B cell (primary cell): Measurements from ENCODE around the gene PYROXD2. TPM values are rescaled to one million over a fixed set of nuclear protein-coding genes. Genes with fewer than 3 reads are reported as not detected.

Source experiments
- ATAC-seq: fragments of 200-7000 bp; cut with Tn5 transposase; one replicate; pipeline ENCODE4 v1.10.0; 2021; ENCODE audit warnings: low read depth, mild to moderate bottlenecking, moderate number of reproducible peaks, moderate library complexity
- CTCF ChIA-PET: fragments of 350-600 bp; sonication (Branson Sonifier 250); formaldehyde crosslinking; loops from one replicate; lab custom pipeline; 2021; ENCODE audit warnings: antibody characterized with exemption, inconsistent platforms; lab: Charles Lee
- POLR2A ChIA-PET: fragments of 350-600 bp; sonication (Branson Sonifier 250); formaldehyde crosslinking; loops from one replicate; lab custom pipeline; 2021; ENCODE audit warnings: antibody characterized with exemption; lab: Charles Lee
- DNase-seq: peaks from one replicate; pipeline ENCODE4 v3.0.0; 2013
- H2AFZ ChIP-seq: 2 replicates; pipeline ENCODE4 v1.6.1; 2012; ENCODE audit warnings: mild to moderate bottlenecking, low read depth, low read length; ENCODE audit not compliant: insufficient read depth, poor library complexity, severe bottlenecking
- H3K27ac ChIP-seq, 2 donors: 1 replicate in 1 of 2; 2 replicates in 1 of 2; pipeline ENCODE4 v1.5.1; 2012 to 2013; ENCODE audit warnings: low read length in 2 of 2, mild to moderate bottlenecking in 2 of 2, moderate library complexity in 1 of 2
- H3K27me3 ChIP-seq, 4 experiments: fragments of 200-600 bp in 1 of 4; sonication (generic) in 1 of 4; replicated peaks in 1 of 4; 1 replicate in 2 of 4; 2 replicates in 2 of 4; pipeline versions ENCODE4 v1.6.1 to v1.7.0; 2013 to 2016; ENCODE audit warnings: low read length in 3 of 4, mild to moderate bottlenecking in 2 of 4, mixed read lengths in 1 of 4, moderate library complexity in 1 of 4; ENCODE audit not compliant: insufficient read depth in 4 of 4, control insufficient read depth in 3 of 4; ENCODE audit errors: control extremely low read depth in 1 of 4
- H3K36me3 ChIP-seq, 2 experiments: replicated peaks in 1 of 2; 1 replicate in 1 of 2; 2 replicates in 1 of 2; pipeline versions ENCODE4 v1.6.1 to v1.7.1; 2013; ENCODE audit warnings: low read length in 1 of 2; ENCODE audit not compliant: insufficient read depth in 2 of 2, control insufficient read depth in 1 of 2; ENCODE audit errors: control extremely low read depth in 1 of 2, extremely low read depth in 1 of 2
- H3K4me1 ChIP-seq, 2 donors: fragments of 200-600 bp in 1 of 2; sonication (generic) in 1 of 2; 1 replicate in 1 of 2; 2 replicates in 1 of 2; pipeline versions ENCODE4 v1.5.1 to v1.6.1; 2013 to 2017; ENCODE audit warnings: low read length in 2 of 2; ENCODE audit not compliant: control insufficient read depth in 2 of 2, insufficient read depth in 2 of 2
- H3K4me2 ChIP-seq: replicated peaks from 2 replicates; pipeline ENCODE3; 2012; ENCODE audit warnings: mild to moderate bottlenecking, low read depth, low read length; ENCODE audit not compliant: poor library complexity, severe bottlenecking
- H3K4me3 ChIP-seq, 5 experiments: fragments of 200-600 bp in 1 of 5; sonication (generic) in 1 of 5; 1 replicate in 3 of 5; 2 replicates in 2 of 5; pipeline versions ENCODE4 v1.5.1 to v1.7.0; 2011 to 2016; ENCODE audit warnings: low read length in 4 of 5, mild to moderate bottlenecking in 4 of 5, low read depth in 2 of 5, control low read depth in 1 of 5, moderate library complexity in 1 of 5; ENCODE audit not compliant: insufficient read depth in 1 of 5; ENCODE audit errors: control extremely low read depth in 1 of 5, extremely low read depth in 1 of 5
- H3K79me2 ChIP-seq: fragments of 200-600 bp; sonication (generic); one replicate; pipeline ENCODE4 v1.6.0; 2016; ENCODE audit warnings: low read length; ENCODE audit not compliant: control insufficient read depth, insufficient read depth
- H3K9ac ChIP-seq: fragments of 200-600 bp; sonication (generic); 2 replicates; pipeline ENCODE4 v1.6.1; 2017; ENCODE audit warnings: mild to moderate bottlenecking, low read length, moderate library complexity
- H3K9me3 ChIP-seq, 3 donors: one replicate each; pipeline versions ENCODE4 v1.6.1 to v1.7.1; 2013; ENCODE audit warnings: low read length in 2 of 3; ENCODE audit not compliant: control insufficient read depth in 2 of 3, insufficient read depth in 1 of 3; ENCODE audit errors: control extremely low read depth in 1 of 3
- H4K20me1 ChIP-seq: 2 replicates; pipeline ENCODE4 v1.6.0; 2012; ENCODE audit warnings: mild to moderate bottlenecking, low read length; ENCODE audit not compliant: insufficient read depth, control insufficient read depth, poor library complexity, severe bottlenecking
- H3K27ac Mint-ChIP-seq: one replicate; pipeline ENCODE4 v1.8.0; 2021; ENCODE audit warnings: mixed read lengths
- H3K27me3 Mint-ChIP-seq: one replicate; pipeline ENCODE4 v1.8.0; 2021; ENCODE audit warnings: mixed read lengths
- H3K4me1 Mint-ChIP-seq: one replicate; pipeline ENCODE4 v1.8.0; 2021; ENCODE audit warnings: mixed read lengths
- H3K4me3 Mint-ChIP-seq: one replicate; pipeline ENCODE4 v1.8.0; 2021; ENCODE audit warnings: mixed read lengths
- H3K9me3 Mint-ChIP-seq: one replicate; pipeline ENCODE4 v1.8.0; 2022; ENCODE audit warnings: mixed read lengths; ENCODE audit not compliant: insufficient read depth
- EZH2 ChIP-seq: IDR thresholded peaks from 2 replicates; pipeline ENCODE4 v1.6.1; 2012; ENCODE audit warnings: borderline replicate concordance, low read depth, mild to moderate bottlenecking, moderate library complexity, low read length; ENCODE audit not compliant: insufficient read depth, poor library complexity, severe bottlenecking
- WGBS: methylation state at CpG from one replicate; pipeline ENCODE4 v1.1.5; 2013; ENCODE audit warnings: missing lambda C conversion rate; ENCODE audit not compliant: insufficient coverage; 5-methylcytosine and 5-hydroxymethylcytosine counted together
- intact Hi-C: fragments of 100-400 bp; cut with micrococcal nuclease; formaldehyde crosslinking; loops from one replicate; pipeline ENCODE4 v1.10.0; 2022
- polyA plus RNA-seq: library from polyadenylated mRNA; depleted of rRNA; stranded (reverse); fragments of >200 nt; gene quantifications from 2 replicates; pipeline ENCODE4 v1.2.3, GENCODE V29; 2012
- total RNA-seq, 2 donors: library from RNA; stranded (reverse); fragments of 120-200 nt in 1 of 2; gene quantifications; 1 replicate in 1 of 2; 2 replicates in 1 of 2; pipeline versions ENCODE4 v1.2.3 to v1.2.4, GENCODE V29; 2013 to 2022
- TF ChIP-seq, protein P1 (sequence below): fragments of 200-600 bp; IDR thresholded peaks from one replicate; pipeline ENCODE4 v1.8.0; 2022; ENCODE audit warnings: antibody characterized with exemption, mild to moderate bottlenecking

PYROXD2 gene
- total and polyA plus RNA-seq, 2 donors (not counting 1 experiment from before 2014, with no cell fraction given): 25.1 to 960 TPM

DNA sequence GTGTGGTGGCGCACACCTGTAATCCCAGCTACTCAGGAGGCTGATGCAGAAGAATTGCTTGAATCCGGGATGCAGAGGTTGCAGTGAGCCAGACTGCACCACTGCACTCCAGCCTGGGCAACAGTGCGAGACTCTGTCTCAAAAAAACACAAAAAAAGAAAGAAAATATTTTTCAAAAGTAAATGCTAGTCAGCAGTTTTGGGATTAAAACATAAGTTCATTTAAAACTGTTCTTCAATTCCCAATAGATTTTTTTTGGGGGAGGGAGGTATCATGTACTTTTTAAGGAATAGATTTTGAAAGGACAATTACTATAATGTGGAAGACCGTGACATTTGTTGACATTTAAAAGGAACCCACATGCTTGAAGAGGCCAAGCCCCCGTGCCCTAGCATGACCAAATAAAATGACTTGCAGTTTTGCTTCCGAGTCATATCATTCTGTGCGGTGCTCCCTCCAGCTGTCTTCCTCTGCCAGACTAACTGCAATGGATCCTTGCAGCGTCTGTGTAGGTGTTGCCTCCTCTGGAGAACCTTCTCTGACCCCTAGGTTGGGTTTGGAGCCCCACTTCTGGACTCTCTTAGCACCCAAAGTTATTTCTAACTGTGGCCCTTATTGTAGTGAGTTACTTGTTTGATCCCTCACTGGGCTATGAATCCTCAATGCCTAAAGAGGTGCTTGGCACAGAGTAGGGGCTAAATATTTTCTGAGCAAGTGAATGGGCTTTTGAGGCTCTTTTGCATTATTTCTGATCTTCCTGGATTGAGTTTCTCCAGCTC, 49.2 kb upstream of the PYROXD2 start:
- Histone ChIP-seq H3K9ac (no peak overlapping the region), H3K79me2 (no peaks in the 10 kb centered on the region), H2AFZ (no peak overlapping the region), H3K4me1 (peaks cover 4 to 5% of the 10 kb centered on the region in 2 donors), H3K4me2 (no peak overlapping the region), H3K9me3 (no peaks in the 10 kb centered on the region), H3K27ac (no peak overlapping the region), H3K36me3 (no peaks in the 10 kb centered on the region), H3K4me3 (no peak overlapping the region), H4K20me1 (no peaks in the 10 kb centered on the region), H3K27me3 (peaks cover 0 to 7% (median 3%) of the 10 kb centered on the region in 4 experiments)
- Mint-ChIP-seq H3K4me3 (no peak overlapping the region), H3K27me3 (peaks cover 14% of the 10 kb centered on the region), H3K9me3 (no peaks in the 10 kb centered on the region), H3K4me1 (peaks cover 6% of the 10 kb centered on the region), H3K27ac (no peak overlapping the region)
- WGBS: 34% methylated on average over 7 of the region's 8 CpGs
- ChIA-PET CTCF (interaction anchor here (0.9 to 8.6 kb wide), 3 partner anchors 39 to 783 kb away, joined by 3 to 141 read pairs (median 49); no protein-coding TSS in a partner anchor), POLR2A (no interaction called here)
- ATAC-seq (no peak), DNase-seq (no peak)
- TF ChIP-seq EZH2: no peak
- TF ChIP-seq, protein P1, sequence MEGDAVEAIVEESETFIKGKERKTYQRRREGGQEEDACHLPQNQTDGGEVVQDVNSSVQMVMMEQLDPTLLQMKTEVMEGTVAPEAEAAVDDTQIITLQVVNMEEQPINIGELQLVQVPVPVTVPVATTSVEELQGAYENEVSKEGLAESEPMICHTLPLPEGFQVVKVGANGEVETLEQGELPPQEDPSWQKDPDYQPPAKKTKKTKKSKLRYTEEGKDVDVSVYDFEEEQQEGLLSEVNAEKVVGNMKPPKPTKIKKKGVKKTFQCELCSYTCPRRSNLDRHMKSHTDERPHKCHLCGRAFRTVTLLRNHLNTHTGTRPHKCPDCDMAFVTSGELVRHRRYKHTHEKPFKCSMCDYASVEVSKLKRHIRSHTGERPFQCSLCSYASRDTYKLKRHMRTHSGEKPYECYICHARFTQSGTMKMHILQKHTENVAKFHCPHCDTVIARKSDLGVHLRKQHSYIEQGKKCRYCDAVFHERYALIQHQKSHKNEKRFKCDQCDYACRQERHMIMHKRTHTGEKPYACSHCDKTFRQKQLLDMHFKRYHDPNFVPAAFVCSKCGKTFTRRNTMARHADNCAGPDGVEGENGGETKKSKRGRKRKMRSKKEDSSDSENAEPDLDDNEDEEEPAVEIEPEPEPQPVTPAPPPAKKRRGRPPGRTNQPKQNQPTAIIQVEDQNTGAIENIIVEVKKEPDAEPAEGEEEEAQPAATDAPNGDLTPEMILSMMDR: no peak
- intact Hi-C loops: no loop called here

DNA sequence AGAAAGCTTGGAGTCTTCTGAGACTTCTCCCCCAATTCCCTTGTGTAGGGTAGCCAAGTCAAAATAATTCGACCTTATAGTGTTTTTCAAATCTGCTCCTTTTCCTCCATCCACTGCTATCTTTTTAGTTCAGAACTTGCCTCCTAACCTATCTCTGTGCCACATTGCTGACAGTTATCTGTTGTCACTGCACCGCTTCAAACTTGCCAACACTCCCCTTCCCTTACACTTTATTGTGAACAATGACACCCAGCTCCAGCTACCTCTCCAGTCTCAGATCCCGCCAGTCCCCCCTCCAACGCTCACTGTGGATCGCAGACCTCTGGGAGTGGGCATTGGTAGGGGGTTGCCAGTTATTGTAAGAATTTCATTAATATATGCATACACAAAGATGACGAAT, 48.0 kb upstream of the PYROXD2 start:
- Mint-ChIP-seq H3K4me3 (no peak overlapping the region), H3K27ac (no peak overlapping the region), H3K4me1 (peaks cover 1% of the 10 kb centered on the region), H3K9me3 (no peaks in the 10 kb centered on the region), H3K27me3 (peaks cover 21% of the 10 kb centered on the region)
- Histone ChIP-seq H3K4me1 (peaks cover 0 to 1% of the 10 kb centered on the region in 2 donors), H2AFZ (no peak overlapping the region), H3K27me3 (peaks cover 0 to 6% (median 2%) of the 10 kb centered on the region in 4 experiments), H3K79me2 (no peaks in the 10 kb centered on the region), H4K20me1 (no peaks in the 10 kb centered on the region), H3K9ac (no peak overlapping the region), H3K4me2 (no peak overlapping the region), H3K9me3 (no peaks in the 10 kb centered on the region), H3K4me3 (no peak overlapping the region), H3K36me3 (no peaks in the 10 kb centered on the region), H3K27ac (no peak overlapping the region)
- ChIA-PET CTCF (interaction anchor here (0.7 to 1.2 kb wide), 2 partner anchors 784 to 1370 kb away, joined by 4 to 5 read pairs; no protein-coding TSS in a partner anchor), POLR2A (no interaction called here)
- DNase-seq (no peak), ATAC-seq (no peak)
- TF ChIP-seq, protein P1: no peak
- TF ChIP-seq EZH2: no peak
- 85% methylated on average over 2 of the region's 6 CpGs for WGBS
- intact Hi-C loops: no loop called here
